ENCODE data around the gene TEX30. TPM values are rescaled to one million over a fixed set of nuclear protein-coding genes. Genes with fewer than 3 reads are reported as not detected.
A peak's percentile ranks its signal among the peaks of the same experiment; 100 is the strongest.

Gene TEX30
- total RNA-seq, 1 experiment from 2014 or later = 8.9 TPM

GRCh38 chr13:102773441-102774213 is at the start of gene TEX30 (continued):
- TF ChIP-seq HMGXB4 (CRISPR knock-in tag; IDR thresholded peaks at IDR 0.05) = peak; percentile 92

- DNase-seq (ENCODE audit: low spot score) (no peak), ATAC-seq (no peak)
- peaks cover 11% of the 10 kb centered on the region for H3K36me3 Mint-ChIP-seq
- no peaks in the 10 kb centered on the region for H3K27me3 Mint-ChIP-seq (ENCODE audit: low read depth)
- ChIA-PET POLR2A (no interaction called here), CTCF (no interaction called here)
- no peak for TF ChIP-seq ZBTB43 (CRISPR knock-in tag; IDR thresholded peaks at IDR 0.05)
- no peak for TF ChIP-seq PRDM15 (CRISPR knock-in tag; IDR thresholded peaks at IDR 0.05)
- TF ChIP-seq ZNF416 (CRISPR knock-in tag; IDR thresholded peaks at IDR 0.05) = no peak
- no peak for TF ChIP-seq ZNF532 (CRISPR knock-in tag; IDR thresholded peaks at IDR 0.05; ENCODE audit: borderline replicate concordance)
- no peak for TF ChIP-seq SMAD4 (CRISPR knock-in tag; IDR thresholded peaks at IDR 0.05)
- no peak for TF ChIP-seq SP1 (CRISPR knock-in tag; conservative IDR thresholded peaks at IDR 0.05)
- no peak for TF ChIP-seq ARID4B (CRISPR knock-in tag; IDR thresholded peaks at IDR 0.05; ENCODE audit: borderline replicate concordance)
- no peak for TF ChIP-seq NR1H2 (CRISPR knock-in tag; IDR thresholded peaks at IDR 0.05)
- no peak for TF ChIP-seq NFYB (CRISPR knock-in tag; conservative IDR thresholded peaks at IDR 0.05; ENCODE audit: low read depth)
- no peak for TF ChIP-seq CREB1 (CRISPR knock-in tag; IDR thresholded peaks at IDR 0.05)
- no peak for TF ChIP-seq CBFB (CRISPR knock-in tag; IDR thresholded peaks at IDR 0.05; ENCODE audit: low read depth)
- TF ChIP-seq FOXK1 (CRISPR knock-in tag; IDR thresholded peaks at IDR 0.05) = no peak
- H3K4me3 Mint-ChIP-seq = no peak overlapping the region
- H3K9me3 Mint-ChIP-seq = no peaks in the 10 kb centered on the region
- H3K4me1 Mint-ChIP-seq = no peaks in the 10 kb centered on the region
- no peak overlapping the region for H3K27ac Mint-ChIP-seq
Measured at GRCh38 chr13:102817907-102818306, 44.3 kb upstream of the TEX30 start.

Measured in WTC11 (cell line).